Measurements from ENCODE around the gene ENOX2. TPM values are rescaled to one million over a fixed set of nuclear protein-coding genes. Genes with fewer than 3 reads are reported as not detected.

Gene ENOX2
- total RNA-seq, 1 donor from 2014 or later = 13.9 TPM

- H3K27ac Mint-ChIP-seq = peak overlapping the region; percentile 92
- no peak for DNase-seq
- H3K9me3 Mint-ChIP-seq = no peaks in the 10 kb centered on the region
- H3K4me1 Mint-ChIP-seq = peaks cover 8% of the 10 kb centered on the region
- peaks cover 12% of the 10 kb centered on the region for H3K36me3 Mint-ChIP-seq (ENCODE audit: low read depth)
- intact Hi-C loops (cut with micrococcal nuclease) = loop anchor here (5.0 kb wide), 2 partner anchors 45 to 500 kb away; partner anchors contain the start of gene RBMX2
- H3K27me3 Mint-ChIP-seq = peaks cover 2% of the 10 kb centered on the region
- no peak overlapping the region for H3K4me3 Mint-ChIP-seq
Measured at GRCh38 chrX:130902446-130902782, 595 bp downstream of the ENOX2 start.

- H3K27me3 Mint-ChIP-seq = no peaks in the 10 kb centered on the region
- H3K27ac Mint-ChIP-seq = no peak overlapping the region
- intact Hi-C loops (cut with micrococcal nuclease) = no loop called here
- H3K9me3 Mint-ChIP-seq = no peaks in the 10 kb centered on the region
- peaks cover 18% of the 10 kb centered on the region for H3K36me3 Mint-ChIP-seq (ENCODE audit: low read depth)
- H3K4me1 Mint-ChIP-seq = peaks cover 6% of the 10 kb centered on the region
- no peak for DNase-seq
- no peak overlapping the region for H3K4me3 Mint-ChIP-seq
Measured at GRCh38 chrX:130896802-130897501, 6.1 kb downstream of the ENOX2 start.

- H3K36me3 Mint-ChIP-seq (ENCODE audit: low read depth) = peaks cover 18% of the 10 kb centered on the region
- H3K9me3 Mint-ChIP-seq = no peaks in the 10 kb centered on the region
- H3K27ac Mint-ChIP-seq = no peak overlapping the region
- DNase-seq = no peak
- intact Hi-C loops (cut with micrococcal nuclease) = no loop called here
- peaks cover 2% of the 10 kb centered on the region for H3K4me1 Mint-ChIP-seq
- no peak overlapping the region for H3K4me3 Mint-ChIP-seq
- no peaks in the 10 kb centered on the region for H3K27me3 Mint-ChIP-seq
Measured at GRCh38 chrX:130896026-130896425, 7.0 kb downstream of the ENOX2 start.

GRCh38 chrX:130895299-130895698 lies 7.7 kb downstream of the ENOX2 start:
- H3K27ac Mint-ChIP-seq = no peak overlapping the region
- no peak for DNase-seq
- peaks cover 14% of the 10 kb centered on the region for H3K36me3 Mint-ChIP-seq (ENCODE audit: low read depth)
- intact Hi-C loops (cut with micrococcal nuclease) = no loop called here
- no peak overlapping the region for H3K4me3 Mint-ChIP-seq
- H3K9me3 Mint-ChIP-seq = no peaks in the 10 kb centered on the region
- H3K4me1 Mint-ChIP-seq = peaks cover 3% of the 10 kb centered on the region
- no peaks in the 10 kb centered on the region for H3K27me3 Mint-ChIP-seq

- H3K4me3 Mint-ChIP-seq = no peak overlapping the region
- no peak for DNase-seq
- intact Hi-C loops (cut with micrococcal nuclease) = no loop called here
- H3K27ac Mint-ChIP-seq = no peak overlapping the region
- no peaks in the 10 kb centered on the region for H3K9me3 Mint-ChIP-seq
- peaks cover 9% of the 10 kb centered on the region for H3K36me3 Mint-ChIP-seq (ENCODE audit: low read depth)
- H3K27me3 Mint-ChIP-seq = no peaks in the 10 kb centered on the region
- H3K4me1 Mint-ChIP-seq = peaks cover 3% of the 10 kb centered on the region
Measured at GRCh38 chrX:130893356-130894085, 9.5 kb downstream of the ENOX2 start.

- Mint-ChIP-seq H3K36me3 (ENCODE audit: low read depth) (peaks cover under 1% of the 10 kb centered on the region), H3K4me1 (peaks cover 6% of the 10 kb centered on the region), H3K4me3 (no peak overlapping the region), H3K27me3 (no peaks in the 10 kb centered on the region), H3K9me3 (no peaks in the 10 kb centered on the region), H3K27ac (no peak overlapping the region)
- DNase-seq = no peak
- intact Hi-C loops (cut with micrococcal nuclease) = no loop called here
Measured at GRCh38 chrX:130887376-130887775, 15.6 kb downstream of the ENOX2 start.

- H3K4me1 Mint-ChIP-seq = peaks cover 6% of the 10 kb centered on the region
- no peaks in the 10 kb centered on the region for H3K36me3 Mint-ChIP-seq (ENCODE audit: low read depth)
- H3K4me3 Mint-ChIP-seq = peak overlapping the region; percentile 48
- intact Hi-C loops (cut with micrococcal nuclease) = no loop called here
- H3K27me3 Mint-ChIP-seq = no peaks in the 10 kb centered on the region
- no peaks in the 10 kb centered on the region for H3K9me3 Mint-ChIP-seq
- DNase-seq = no peak
- no peak overlapping the region for H3K27ac Mint-ChIP-seq
Measured at GRCh38 chrX:130885996-130886395, 17.0 kb downstream of the ENOX2 start.

- Mint-ChIP-seq H3K27ac (no peak overlapping the region), H3K9me3 (no peaks in the 10 kb centered on the region), H3K4me1 (peaks cover 6% of the 10 kb centered on the region), H3K27me3 (no peaks in the 10 kb centered on the region), H3K4me3 (peak overlapping the region; percentile 48), H3K36me3 (ENCODE audit: low read depth) (no peaks in the 10 kb centered on the region)
- intact Hi-C loops (cut with micrococcal nuclease) = no loop called here
- no peak for DNase-seq
Measured at GRCh38 chrX:130885508-130885907, 17.5 kb downstream of the ENOX2 start.

- H3K4me1 Mint-ChIP-seq = peaks cover 3% of the 10 kb centered on the region
Measured at GRCh38 chrX:130884627-130885026, 18.4 kb downstream of the ENOX2 start.

GRCh38 chrX:130879869-130880268 lies 23.1 kb downstream of the ENOX2 start:
- H3K9me3 Mint-ChIP-seq = no peaks in the 10 kb centered on the region
- peaks cover 5% of the 10 kb centered on the region for H3K4me1 Mint-ChIP-seq
- H3K27me3 Mint-ChIP-seq = no peaks in the 10 kb centered on the region
- intact Hi-C loops (cut with micrococcal nuclease) = no loop called here
- H3K4me3 Mint-ChIP-seq = no peak overlapping the region
- no peak overlapping the region for H3K27ac Mint-ChIP-seq
- no peak for DNase-seq
- peaks cover 4% of the 10 kb centered on the region for H3K36me3 Mint-ChIP-seq (ENCODE audit: low read depth)

More at GRCh38 chrX:130884627-130885026, 18.4 kb downstream of the ENOX2 start:
- intact Hi-C loops (cut with micrococcal nuclease) = no loop called here
- Mint-ChIP-seq H3K9me3 (no peaks in the 10 kb centered on the region), H3K27me3 (no peaks in the 10 kb centered on the region), H3K4me3 (no peak overlapping the region), H3K27ac (no peak overlapping the region), H3K36me3 (ENCODE audit: low read depth) (no peaks in the 10 kb centered on the region)
- DNase-seq = no peak

GRCh38 chrX:130878350-130879341 lies 24.4 kb downstream of the ENOX2 start:
- no peak overlapping the region for H3K27ac Mint-ChIP-seq
- peaks cover 5% of the 10 kb centered on the region for H3K4me1 Mint-ChIP-seq
- intact Hi-C loops (cut with micrococcal nuclease) = no loop called here

GRCh38 chrX:130877892-130878341 lies 25.1 kb downstream of the ENOX2 start:
- H3K4me3 Mint-ChIP-seq = no peak overlapping the region
- intact Hi-C loops (cut with micrococcal nuclease) = no loop called here
- peaks cover 5% of the 10 kb centered on the region for H3K4me1 Mint-ChIP-seq
- no peaks in the 10 kb centered on the region for H3K27me3 Mint-ChIP-seq
- H3K9me3 Mint-ChIP-seq = no peaks in the 10 kb centered on the region
- no peak for DNase-seq
- no peak overlapping the region for H3K27ac Mint-ChIP-seq
- peaks cover 6% of the 10 kb centered on the region for H3K36me3 Mint-ChIP-seq (ENCODE audit: low read depth)

More at GRCh38 chrX:130878350-130879341, 24.4 kb downstream of the ENOX2 start:
- Mint-ChIP-seq H3K4me3 (no peak overlapping the region), H3K36me3 (ENCODE audit: low read depth) (peaks cover 4% of the 10 kb centered on the region), H3K27me3 (no peaks in the 10 kb centered on the region), H3K9me3 (no peaks in the 10 kb centered on the region)
- no peak for DNase-seq

- Mint-ChIP-seq H3K27ac (no peak overlapping the region), H3K27me3 (no peaks in the 10 kb centered on the region), H3K4me1 (peaks cover 5% of the 10 kb centered on the region), H3K36me3 (ENCODE audit: low read depth) (peaks cover 6% of the 10 kb centered on the region), H3K4me3 (no peak overlapping the region), H3K9me3 (no peaks in the 10 kb centered on the region)
- DNase-seq = no peak
- intact Hi-C loops (cut with micrococcal nuclease) = no loop called here
Measured at GRCh38 chrX:130876226-130876625, 26.8 kb downstream of the ENOX2 start.
